Lung (tissue), 12 donors: Measurements from ENCODE around the gene CD7. TPM values are rescaled to one million over a fixed set of nuclear protein-coding genes. Genes with fewer than 3 reads are reported as not detected.

ENCODE experiments used
- ATAC-seq: fragments of 200-7000 bp; cut with Tn5 transposase; one replicate; pipeline ENCODE4 v1.9.1; 2020; ENCODE audit warnings: moderate number of reproducible peaks; ENCODE audit not compliant: insufficient read depth, low FRiP score
- DNase-seq, 3 donors: peaks; one replicate each; pipeline ENCODE4 v3.0.0-alpha.2; 2013 to 2017
- H3K27ac ChIP-seq, 2 donors: one replicate each; pipeline ENCODE4 v1.5.1; 2013; ENCODE audit warnings: mild to moderate bottlenecking in 2 of 2, moderate library complexity in 2 of 2, control low read depth in 1 of 2, inconsistent platforms in 1 of 2, low read depth in 1 of 2, low read length in 1 of 2
- H3K27me3 ChIP-seq, 3 donors: one replicate each; pipeline ENCODE4 v1.5.1; 2013; ENCODE audit warnings: low read length in 2 of 3; ENCODE audit not compliant: control insufficient read depth in 3 of 3, insufficient read depth in 3 of 3
- H3K36me3 ChIP-seq, 4 donors: one replicate each; pipeline ENCODE4 v1.5.1; 2013; ENCODE audit warnings: low read length in 4 of 4, mild to moderate bottlenecking in 1 of 4, moderate library complexity in 1 of 4; ENCODE audit not compliant: control insufficient read depth in 4 of 4, insufficient read depth in 4 of 4
- H3K4me1 ChIP-seq, 5 donors: one replicate each; pipeline ENCODE4 v1.5.1; 2013; ENCODE audit warnings: low read length in 5 of 5, mild to moderate bottlenecking in 2 of 5, moderate library complexity in 1 of 5; ENCODE audit not compliant: control insufficient read depth in 5 of 5, insufficient read depth in 5 of 5
- H3K4me3 ChIP-seq: one replicate; pipeline ENCODE4 v1.5.1; 2013; ENCODE audit warnings: mild to moderate bottlenecking, control low read depth, moderate library complexity
- H3K9ac ChIP-seq, 2 donors: one replicate each; pipeline ENCODE4 v1.5.1; 2013; ENCODE audit warnings: low read length in 2 of 2, control low read depth in 1 of 2; ENCODE audit not compliant: insufficient read depth in 1 of 2
- H3K9me3 ChIP-seq, 4 donors: one replicate each; pipeline ENCODE4 v1.5.1; 2013; ENCODE audit warnings: low read length in 3 of 4, mild to moderate bottlenecking in 1 of 4, moderate library complexity in 1 of 4; ENCODE audit not compliant: control insufficient read depth in 4 of 4, insufficient read depth in 3 of 4
- CTCF ChIP-seq: IDR thresholded peaks from 2 replicates; pipeline ENCODE4 v1.5.1; 2012; ENCODE audit warnings: mild to moderate bottlenecking; ENCODE audit errors: control extremely low read depth, extremely low read depth
- WGBS, 2 donors: extraction: QIAGEN DNeasy Blood & Tissue Kit; methylation state at CpG; one replicate each; pipeline ENCODE4 v1.1.7; 2013; 5-methylcytosine and 5-hydroxymethylcytosine counted together
- polyA plus RNA-seq, 2 donors: library from polyadenylated mRNA; stranded (reverse); fragments of 200-250 nt; gene quantifications; one replicate each; pipeline ENCODE4 v1.2.1, GENCODE V29; 2013
- total RNA-seq, 2 donors: library from RNA; depleted of rRNA in 1 of 2; stranded (reverse); fragments of >200 nt in 1 of 2; gene quantifications; one replicate each; pipeline ENCODE4 v1.2.1, GENCODE V29; 2014 to 2021
- donor health status: control.
- donor health status: control.
- donor health status: Bipolar disorder and iron deficiency.
- donor health status: healthy.
- donor health status: DM: yes; HTN: yes; CAD: no.

Gene CD7
- total and polyA plus RNA-seq, 4 donors = 2.3 to 10.7 (median 6.1) TPM

GRCh38 chr17:82345151-82345976, 28.0 kb upstream of the CD7 start:
- 84 to 89% methylated on average over 42 of the region's 42 CpGs for WGBS, 2 donors
- Histone ChIP-seq H3K36me3 (no peaks in the 10 kb centered on the region), H3K27ac (no peak overlapping the region), H3K9ac (no peak overlapping the region), H3K4me1 (peaks cover 0 to 10% (median 4%) of the 10 kb centered on the region in 5 donors), H3K4me3 (no peak overlapping the region), H3K27me3 (peaks cover 0 to 4% (median 0%) of the 10 kb centered on the region in 3 donors), H3K9me3 (no peaks in the 10 kb centered on the region)
- no peak for ATAC-seq
- no peak for TF ChIP-seq CTCF
- no peak for DNase-seq

GRCh38 chr17:82344175-82344907, 26.9 kb upstream of the CD7 start:
- Histone ChIP-seq H3K9me3 (no peaks in the 10 kb centered on the region), H3K4me1 (peaks cover 0 to 10% (median 3%) of the 10 kb centered on the region in 5 donors), H3K4me3 (no peak overlapping the region), H3K27ac (no peak overlapping the region), H3K36me3 (no peaks in the 10 kb centered on the region), H3K9ac (no peak overlapping the region), H3K27me3 (peaks cover 0 to 4% (median 0%) of the 10 kb centered on the region in 3 donors)
- no peak for TF ChIP-seq CTCF
- ATAC-seq = no peak
- no peak for DNase-seq
- 76 to 78% methylated on average over 24 of the region's 24 CpGs for WGBS, 2 donors

GRCh38 chr17:82343560-82343959, 26.2 kb upstream of the CD7 start:
- H3K27ac ChIP-seq = no peak overlapping the region
- ATAC-seq (no peak), DNase-seq (no peak)
- H3K9ac ChIP-seq = no peak overlapping the region
- 94 to 97% methylated on average over 5 of the region's 5 CpGs for WGBS, 2 donors
- peaks cover 0 to 10% (median 2%) of the 10 kb centered on the region in 5 donors for H3K4me1 ChIP-seq
- no peaks in the 10 kb centered on the region for H3K27me3 ChIP-seq
- no peak for TF ChIP-seq CTCF
- H3K36me3 ChIP-seq = no peaks in the 10 kb centered on the region
- no peaks in the 10 kb centered on the region for H3K9me3 ChIP-seq
- no peak overlapping the region for H3K4me3 ChIP-seq
